C1 segment of cervical spinal cord (tissue), 14 donors: ENCODE measurements around the gene PCDHGA11.
"Not testable (repeated sequence)": the region's sequence is repeated elsewhere in the genome, so short reads cannot be mapped to it uniquely, and the experiment has no call there.

ENCODE experiments used
- DNase-seq, 14 donors: peaks; one replicate each; lab custom pipeline; 2025; lab: John Stamatoyannopoulos, UW

Gene PCDHGA11

DNA sequence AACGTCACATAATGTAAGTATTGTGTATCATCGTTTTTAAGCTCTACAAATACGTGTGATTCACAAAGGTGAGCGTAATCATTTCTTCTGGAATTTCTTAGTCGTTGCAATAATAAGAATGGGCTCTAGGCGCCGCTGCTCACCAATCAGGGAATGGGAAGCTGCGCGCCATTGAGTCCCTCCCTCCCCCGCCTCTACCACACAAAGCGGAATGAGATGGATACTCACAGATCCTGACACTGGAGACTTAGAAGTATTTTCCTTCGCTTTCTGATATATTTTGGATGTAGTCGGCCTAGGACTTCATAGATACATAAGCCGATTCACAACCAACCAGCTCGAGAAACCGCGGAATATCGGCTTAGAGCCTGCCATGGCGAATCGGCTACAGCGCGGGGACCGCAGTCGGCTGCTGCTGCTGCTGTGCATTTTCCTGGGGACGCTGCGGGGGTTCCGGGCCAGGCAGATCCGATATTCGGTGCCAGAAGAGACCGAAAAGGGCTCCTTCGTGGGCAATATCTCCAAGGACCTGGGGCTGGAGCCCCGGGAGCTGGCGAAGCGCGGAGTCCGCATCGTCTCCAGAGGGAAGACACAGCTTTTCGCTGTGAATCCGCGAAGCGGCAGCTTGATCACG is at the start of gene PCDHGA11:
PCDHGA11 (plus strand) TSS at position 197 of the 634 bp plus-strand sequence; CDS start at position 374, 177 bp downstream.
- no peak for DNase-seq

DNA sequence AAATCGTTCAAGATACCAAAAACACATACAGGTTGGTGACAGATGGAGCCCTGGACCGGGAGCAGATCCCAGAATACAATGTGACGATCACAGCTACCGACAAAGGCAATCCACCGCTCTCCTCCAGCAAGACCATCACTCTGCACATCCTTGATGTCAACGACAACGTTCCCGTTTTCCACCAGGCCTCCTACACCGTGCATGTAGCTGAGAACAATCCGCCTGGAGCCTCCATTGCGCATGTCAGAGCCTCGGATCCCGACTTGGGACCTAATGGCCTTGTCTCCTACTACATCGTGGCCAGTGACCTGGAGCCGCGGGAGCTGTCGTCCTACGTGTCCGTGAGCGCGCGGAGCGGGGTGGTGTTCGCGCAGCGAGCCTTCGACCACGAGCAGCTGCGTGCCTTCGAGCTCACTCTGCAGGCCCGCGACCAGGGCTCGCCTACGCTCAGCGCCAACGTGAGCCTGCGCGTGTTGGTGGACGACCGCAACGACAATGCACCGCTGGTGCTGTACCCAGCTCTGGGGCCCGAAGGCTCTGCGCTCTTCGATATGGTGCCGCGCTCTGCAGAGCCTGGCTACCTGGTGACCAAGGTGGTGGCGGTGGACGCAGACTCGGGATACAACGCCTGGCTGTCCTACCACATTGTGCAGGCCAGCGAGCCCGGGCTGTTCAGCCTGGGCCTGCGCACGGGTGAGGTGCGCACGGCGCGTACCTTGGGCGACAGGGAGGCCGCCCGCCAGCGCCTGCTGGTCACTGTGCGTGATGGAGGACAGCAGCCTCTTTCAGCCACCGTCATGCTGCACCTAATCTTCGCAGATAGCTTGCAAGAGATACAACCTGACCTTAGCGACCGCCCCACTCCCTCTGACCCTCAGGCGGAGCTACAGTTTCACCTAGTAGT is 49.0 kb upstream of the PCDHGA11 start:
- no peak for DNase-seq

DNA sequence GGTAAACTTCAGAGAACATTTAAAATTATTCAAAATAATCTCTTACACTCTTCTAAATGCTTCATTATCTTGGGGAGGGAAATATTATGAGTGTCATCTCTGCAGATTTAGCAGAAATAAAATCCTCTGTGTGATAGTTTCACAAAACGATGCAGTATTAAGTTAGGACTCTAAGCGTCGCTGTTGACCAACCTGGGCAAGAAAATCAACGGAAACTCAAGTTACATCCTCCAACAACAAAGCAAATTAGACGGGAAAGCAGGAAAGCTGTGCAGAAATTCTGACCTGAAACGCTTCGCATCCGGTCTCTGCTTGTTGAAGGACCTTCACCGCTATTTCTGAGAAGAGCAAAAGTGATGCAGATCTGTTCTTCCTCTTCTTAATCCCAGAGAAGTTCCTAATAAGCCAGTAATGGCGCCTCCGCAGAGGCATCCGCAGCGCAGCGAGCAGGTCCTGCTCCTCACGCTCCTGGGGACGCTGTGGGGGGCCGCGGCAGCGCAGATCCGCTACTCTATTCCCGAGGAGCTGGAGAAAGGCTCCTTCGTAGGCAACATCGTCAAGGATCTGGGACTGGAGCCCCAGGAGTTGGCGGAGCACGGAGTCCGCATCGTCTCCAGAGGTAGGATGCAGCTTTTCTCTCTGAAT is 47.1 kb upstream of the PCDHGA11 start, which contains the start of gene PCDHGA6:
PCDHGA6 (plus strand) TSS at position 219 of the 645 bp plus-strand sequence; CDS start at position 412, 193 bp downstream.
- no peak for DNase-seq

DNA sequence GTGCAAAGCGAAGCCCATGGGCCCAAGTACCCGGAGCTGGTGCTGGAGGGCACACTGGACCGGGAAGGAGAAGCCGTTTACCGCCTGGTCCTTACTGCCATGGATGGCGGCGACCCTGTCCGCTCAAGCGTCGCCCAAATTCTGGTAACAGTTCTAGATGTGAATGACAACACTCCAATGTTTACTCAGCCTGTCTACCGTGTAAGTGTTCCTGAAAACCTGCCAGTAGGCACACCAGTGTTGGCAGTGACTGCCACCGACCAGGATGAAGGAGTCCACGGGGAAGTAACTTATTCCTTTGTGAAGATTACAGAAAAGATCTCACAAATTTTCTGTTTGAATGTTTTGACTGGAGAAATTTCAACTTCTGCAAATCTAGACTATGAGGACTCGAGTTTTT is 46.2 kb upstream of the PCDHGA11 start:
- no peak for DNase-seq

DNA sequence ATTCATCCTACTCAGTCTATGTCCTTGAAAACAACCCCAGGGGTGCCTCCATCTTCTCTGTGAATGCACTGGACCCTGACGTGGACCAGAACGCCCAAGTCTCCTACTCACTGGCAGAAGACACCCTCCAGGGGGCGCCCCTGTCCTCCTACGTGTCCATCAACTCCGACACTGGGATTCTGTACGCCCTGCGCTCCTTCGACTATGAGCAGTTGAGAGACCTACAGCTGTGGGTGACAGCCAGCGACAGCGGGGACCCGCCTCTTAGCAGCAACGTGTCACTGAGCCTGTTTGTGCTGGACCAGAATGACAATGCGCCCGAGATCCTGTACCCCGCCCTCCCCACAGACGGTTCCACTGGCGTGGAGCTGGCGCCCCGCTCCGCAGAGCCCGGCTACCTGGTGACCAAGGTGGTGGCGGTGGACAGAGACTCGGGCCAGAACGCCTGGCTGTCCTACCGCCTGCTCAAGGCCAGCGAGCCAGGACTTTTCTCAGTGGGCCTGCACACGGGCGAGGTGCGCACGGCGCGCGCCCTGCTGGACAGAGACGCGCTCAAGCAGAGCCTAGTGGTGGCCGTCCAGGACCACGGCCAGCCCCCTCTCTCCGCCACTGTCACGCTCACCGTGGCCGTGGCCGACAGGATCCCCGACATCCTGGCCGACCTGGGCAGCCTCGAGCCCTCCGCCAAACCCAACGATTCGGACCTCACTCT is 45.3 kb upstream of the PCDHGA11 start:
- DNase-seq = not testable (repeated sequence)

DNA sequence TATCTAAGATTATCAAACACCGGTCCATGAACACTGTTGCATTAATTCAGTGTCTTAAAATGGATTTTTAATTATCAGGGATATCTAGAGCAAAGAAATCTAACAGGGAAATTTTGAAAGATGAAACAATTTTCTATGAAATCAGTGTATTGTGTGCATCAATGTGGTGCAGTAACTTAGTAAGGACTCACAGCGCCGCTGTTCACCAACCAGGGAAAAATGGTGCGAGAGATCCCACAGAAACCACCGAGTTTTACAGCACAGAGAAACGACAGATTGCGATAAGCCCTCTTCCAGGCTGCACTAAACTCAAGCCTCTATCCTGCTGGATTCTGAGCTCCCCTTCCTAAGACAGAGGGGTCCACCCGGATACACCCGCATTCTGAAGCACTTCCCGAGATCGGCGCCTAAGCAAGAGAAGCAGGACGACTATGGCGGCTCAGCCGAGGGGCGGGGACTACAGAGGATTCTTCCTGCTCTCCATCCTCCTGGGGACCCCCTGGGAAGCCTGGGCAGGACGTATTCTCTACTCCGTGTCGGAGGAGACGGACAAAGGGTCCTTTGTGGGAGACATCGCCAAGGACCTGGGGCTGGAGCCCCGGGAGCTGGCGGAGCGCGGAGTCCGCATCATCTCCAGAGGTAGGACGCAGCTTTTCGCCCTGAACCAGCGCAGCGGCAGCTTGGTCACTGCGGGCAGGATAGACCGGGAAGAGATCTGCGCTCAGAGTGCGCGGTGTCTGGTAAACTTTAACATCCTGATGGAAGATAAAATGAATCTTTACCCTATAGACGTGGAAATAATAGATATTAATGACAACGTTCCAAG is 38.2 kb upstream of the PCDHGA11 start, which contains the start of gene PCDHGA7:
PCDHGA7 (plus strand) TSS at position 274 of the 826 bp plus-strand sequence; CDS start at position 432, 158 bp downstream.
- no peak for DNase-seq

DNA sequence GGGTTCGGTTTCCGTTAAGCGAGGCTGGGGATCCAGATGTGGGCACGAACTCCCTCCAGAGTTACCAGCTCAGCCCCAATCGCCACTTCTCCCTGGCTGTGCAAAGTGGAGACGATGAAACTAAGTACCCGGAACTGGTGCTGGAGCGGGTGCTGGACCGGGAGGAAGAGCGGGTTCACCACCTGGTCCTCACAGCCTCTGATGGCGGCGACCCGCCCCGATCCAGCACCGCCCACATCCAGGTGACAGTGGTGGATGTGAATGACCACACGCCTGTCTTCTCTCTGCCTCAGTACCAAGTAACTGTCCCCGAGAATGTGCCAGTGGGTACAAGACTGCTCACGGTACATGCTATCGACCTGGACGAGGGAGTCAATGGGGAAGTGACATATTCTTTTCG is 37.5 kb upstream of the PCDHGA11 start:
- no peak for DNase-seq

DNA sequence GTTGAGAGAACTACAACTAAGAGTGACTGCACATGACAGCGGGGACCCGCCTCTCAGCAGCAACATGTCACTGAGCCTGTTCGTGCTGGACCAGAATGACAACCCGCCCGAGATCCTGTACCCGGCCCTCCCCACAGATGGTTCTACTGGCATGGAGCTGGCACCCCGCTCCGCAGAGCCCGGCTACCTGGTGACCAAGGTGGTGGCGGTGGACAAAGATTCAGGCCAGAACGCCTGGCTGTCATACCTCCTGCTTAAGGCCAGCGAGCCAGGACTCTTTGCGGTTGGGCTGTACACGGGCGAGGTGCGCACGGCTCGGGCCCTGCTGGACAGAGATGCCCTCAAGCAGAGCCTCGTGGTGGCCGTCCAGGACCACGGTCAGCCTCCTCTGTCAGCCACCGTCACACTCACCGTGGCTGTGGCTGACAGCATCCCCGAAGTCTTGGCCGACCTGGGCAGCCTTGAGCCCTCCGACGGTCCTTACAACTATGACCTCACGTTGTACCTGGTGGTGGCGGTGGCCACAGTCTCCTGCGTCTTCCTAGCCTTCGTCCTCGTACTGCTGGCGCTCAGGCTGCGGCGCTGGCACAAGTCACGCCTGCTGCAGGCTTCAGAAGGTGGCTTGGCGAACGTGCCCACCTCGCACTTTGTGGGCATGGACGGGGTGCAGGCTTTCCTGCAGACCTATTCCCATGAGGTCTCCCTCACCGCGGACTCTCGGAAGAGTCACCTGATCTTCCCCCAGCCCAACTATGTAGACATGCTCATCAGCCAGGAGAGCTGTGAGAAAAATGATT is 36.2 kb upstream of the PCDHGA11 start:
- DNase-seq = no peak

DNA sequence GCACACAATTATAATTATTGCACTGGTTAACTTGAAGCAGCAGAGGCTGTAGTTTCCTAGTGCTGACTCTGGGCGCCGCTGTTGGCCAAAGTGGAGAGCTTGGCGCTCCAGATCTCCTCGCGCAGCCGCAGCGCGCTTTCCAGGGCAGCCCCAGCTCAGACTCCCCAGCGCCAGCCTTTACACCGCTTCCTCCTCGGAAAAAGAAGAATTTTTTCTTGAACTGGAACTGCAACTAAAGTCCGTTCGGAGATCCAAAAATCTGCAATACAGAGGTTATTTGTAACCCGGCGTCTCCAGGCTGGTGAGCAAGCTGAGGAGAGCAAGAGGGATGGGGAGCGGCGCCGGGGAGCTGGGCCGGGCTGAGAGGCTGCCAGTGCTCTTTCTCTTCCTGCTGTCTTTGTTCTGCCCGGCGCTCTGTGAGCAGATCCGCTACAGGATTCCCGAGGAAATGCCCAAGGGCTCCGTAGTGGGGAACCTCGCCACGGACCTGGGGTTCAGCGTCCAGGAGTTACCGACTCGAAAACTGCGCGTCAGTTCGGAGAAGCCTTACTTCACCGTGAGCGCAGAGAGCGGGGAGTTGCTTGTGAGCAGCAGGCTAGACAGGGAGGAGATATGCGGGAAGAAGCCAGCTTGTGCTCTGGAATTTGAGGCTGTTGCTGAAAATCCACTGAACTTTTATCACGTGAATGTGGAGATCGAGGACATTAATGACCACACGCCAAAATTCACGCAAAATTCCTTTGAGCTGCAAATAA is 33.1 kb upstream of the PCDHGA11 start, which contains the start of gene PCDHGB4:
PCDHGB4 (plus strand) TSS at position 142 of the 755 bp plus-strand sequence; CDS start at position 329, 187 bp downstream.
- not testable (repeated sequence) for DNase-seq

DNA sequence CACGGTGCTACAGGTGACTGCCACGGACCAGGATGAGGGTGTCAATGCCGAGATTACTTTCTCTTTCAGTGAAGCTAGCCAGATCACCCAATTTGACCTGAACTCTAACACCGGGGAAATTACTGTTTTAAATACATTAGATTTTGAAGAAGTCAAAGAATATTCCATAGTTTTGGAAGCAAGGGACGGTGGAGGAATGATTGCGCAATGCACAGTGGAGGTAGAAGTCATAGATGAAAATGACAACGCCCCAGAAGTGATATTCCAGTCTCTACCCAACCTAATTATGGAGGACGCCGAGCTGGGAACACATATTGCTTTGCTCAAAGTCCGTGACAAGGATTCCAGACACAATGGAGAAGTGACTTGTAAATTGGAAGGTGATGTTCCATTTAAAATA is 32.2 kb upstream of the PCDHGA11 start:
- DNase-seq = no peak

DNA sequence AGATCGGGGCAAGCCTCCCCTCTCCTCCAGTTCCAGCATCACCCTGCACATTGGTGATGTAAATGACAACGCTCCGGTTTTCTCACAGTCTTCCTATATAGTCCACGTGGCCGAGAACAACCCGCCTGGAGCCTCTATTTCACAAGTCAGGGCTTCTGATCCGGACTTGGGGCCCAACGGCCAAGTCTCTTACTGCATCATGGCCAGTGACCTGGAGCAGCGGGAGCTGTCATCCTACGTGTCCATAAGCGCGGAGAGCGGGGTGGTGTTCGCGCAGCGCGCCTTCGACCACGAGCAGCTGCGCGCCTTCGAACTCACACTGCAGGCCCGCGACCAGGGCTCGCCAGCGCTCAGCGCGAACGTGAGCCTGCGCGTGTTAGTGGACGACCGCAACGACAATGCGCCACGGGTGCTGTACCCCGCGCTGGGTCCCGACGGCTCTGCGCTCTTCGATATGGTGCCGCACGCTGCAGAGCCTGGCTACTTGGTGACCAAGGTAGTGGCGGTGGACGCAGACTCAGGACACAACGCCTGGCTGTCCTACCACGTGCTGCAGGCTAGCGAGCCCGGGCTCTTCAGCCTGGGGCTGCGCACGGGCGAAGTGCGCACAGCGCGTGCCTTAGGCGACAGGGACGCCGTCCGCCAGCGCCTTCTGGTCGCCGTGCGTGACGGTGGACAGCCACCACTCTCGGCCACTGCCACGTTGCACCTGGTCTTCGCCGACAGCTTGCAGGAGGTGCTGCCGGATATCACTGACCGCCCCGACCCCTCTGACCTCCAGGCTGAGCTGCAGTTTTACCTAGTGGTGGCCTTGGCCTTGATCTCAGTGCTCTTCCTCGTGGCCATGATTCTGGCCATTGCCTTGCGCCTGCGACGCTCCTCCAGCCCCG is 31.5 kb upstream of the PCDHGA11 start:
- DNase-seq = no peak

DNA sequence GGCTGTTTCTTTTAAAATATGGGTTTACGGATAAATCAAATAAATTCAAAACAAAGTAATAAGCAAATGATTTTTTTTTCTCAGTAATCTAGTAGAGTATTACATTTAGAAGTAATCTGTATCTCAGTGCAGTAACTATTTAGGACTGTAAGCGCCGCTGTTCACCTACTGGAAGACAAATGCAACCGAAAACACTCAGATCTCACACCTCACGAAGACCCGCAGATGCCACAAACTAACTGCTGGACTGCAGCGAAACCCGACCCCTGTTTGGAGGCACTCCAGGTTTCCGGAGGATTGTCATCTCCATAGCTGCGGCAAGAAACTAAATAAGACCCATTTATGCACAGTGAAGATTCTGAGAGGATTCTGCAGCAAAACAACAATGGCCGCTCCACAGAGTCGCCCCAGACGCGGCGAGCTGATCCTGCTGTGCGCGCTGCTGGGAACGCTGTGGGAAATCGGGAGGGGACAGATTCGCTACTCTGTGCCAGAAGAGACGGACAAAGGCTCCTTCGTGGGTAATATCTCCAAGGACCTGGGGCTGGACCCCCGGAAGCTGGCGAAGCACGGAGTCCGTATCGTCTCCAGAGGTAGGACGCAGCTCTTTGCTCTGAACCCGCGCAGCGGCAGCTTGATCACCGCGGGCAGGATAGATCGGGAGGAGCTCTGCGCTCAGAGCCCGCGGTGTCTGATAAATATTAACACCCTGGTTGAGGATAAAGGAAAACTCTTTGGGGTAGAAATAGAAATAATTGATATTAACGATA is 28.2 kb upstream of the PCDHGA11 start, which contains the start of gene PCDHGA8:
PCDHGA8 (plus strand) TSS at position 205 of the 770 bp plus-strand sequence; CDS start at position 386, 181 bp downstream.
- no peak for DNase-seq

DNA sequence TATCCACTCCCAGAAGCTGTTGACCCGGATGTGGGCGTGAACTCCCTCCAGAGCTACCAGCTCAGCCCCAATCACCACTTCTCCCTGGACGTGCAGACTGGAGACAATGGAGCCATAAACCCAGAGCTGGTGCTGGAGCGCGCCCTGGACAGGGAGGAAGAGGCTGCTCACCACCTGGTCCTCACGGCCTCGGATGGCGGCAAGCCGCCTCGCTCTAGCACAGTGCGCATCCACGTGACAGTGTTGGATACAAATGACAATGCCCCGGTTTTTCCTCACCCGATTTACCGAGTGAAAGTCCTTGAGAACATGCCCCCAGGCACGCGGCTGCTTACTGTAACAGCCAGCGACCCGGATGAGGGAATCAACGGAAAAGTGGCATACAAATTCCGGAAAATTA is 27.6 kb upstream of the PCDHGA11 start:
- DNase-seq = no peak

DNA sequence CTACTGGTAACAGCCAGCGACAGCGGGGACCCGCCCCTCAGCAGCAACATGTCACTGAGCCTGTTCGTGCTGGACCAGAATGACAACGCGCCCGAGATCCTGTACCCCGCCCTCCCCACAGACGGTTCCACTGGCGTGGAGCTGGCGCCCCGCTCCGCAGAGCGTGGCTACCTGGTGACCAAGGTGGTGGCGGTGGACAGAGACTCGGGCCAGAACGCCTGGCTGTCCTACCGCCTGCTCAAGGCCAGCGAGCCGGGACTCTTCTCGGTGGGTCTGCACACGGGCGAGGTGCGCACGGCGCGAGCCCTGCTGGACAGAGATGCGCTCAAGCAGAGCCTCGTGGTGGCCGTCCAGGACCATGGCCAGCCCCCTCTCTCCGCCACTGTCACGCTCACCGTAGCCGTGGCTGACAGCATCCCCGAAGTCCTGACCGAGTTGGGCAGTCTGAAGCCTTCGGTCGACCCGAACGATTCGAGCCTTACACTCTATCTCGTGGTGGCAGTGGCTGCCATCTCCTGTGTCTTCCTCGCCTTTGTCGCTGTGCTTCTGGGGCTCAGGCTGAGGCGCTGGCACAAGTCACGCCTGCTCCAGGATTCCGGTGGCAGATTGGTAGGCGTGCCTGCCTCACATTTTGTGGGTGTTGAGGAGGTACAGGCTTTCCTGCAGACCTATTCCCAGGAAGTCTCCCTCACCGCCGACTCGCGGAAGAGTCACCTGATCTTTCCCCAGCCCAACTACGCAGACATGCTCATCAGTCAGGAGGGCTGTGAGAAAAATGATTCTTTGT is 26.3 kb upstream of the PCDHGA11 start:
- not testable (repeated sequence) for DNase-seq

DNA sequence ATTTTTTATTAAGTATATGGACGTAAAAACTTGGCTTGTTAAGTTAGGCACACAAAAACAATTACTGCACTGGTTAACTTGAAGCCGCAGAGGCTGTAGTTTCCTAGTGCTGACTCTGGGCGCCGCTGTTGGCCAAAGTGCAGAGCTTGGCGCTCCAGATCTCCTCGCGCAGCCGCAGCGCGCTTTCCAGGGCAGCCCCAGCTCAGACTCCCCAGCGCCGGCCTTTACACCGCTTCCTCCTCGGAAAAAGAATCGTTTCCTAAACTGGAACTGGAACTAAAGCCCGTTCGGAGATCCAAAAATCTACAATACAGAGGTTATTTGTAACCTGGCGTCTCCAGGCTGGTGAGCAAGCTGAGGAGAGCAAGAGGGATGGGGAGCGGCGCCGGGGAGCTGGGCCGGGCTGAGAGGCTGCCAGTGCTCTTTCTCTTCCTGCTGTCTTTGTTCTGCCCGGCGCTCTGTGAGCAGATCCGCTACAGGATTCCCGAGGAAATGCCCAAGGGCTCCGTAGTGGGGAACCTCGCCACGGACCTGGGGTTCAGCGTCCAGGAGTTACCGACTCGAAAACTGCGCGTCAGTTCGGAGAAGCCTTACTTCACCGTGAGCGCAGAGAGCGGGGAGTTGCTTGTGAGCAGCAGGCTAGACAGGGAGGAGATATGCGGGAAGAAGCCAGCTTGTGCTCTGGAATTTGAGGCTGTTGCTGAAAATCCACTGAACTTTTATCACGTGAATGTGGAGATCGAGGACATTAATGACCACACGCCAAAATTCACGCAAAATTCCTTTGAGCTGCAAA is 22.9 kb upstream of the PCDHGA11 start, which contains the start of gene PCDHGB5:
PCDHGB5 (plus strand) TSS at position 192 of the 796 bp plus-strand sequence; CDS start at position 373, 181 bp downstream.
- peak in 1 of 14 donors; percentile 17 for DNase-seq
